GM10248 (cell line): ENCODE data around the gene DMKN.
A peak's percentile ranks its signal among the peaks of the same experiment; 100 is the strongest.
"Not testable (repeated sequence)": the region's sequence is repeated elsewhere in the genome, so short reads cannot be mapped to it uniquely, and the experiment has no call there.

Experiments used
- CTCF ChIA-PET: fragments of 300-600 bp; sonication (Branson Sonifier 250); formaldehyde crosslinking; extraction: SDS; loops from one replicate; lab custom pipeline; 2021; ENCODE audit warnings: antibody characterized with exemption; lab: Yijun Ruan, JAX
- POLR2A ChIA-PET: fragments of 350-650 bp; sonication (Branson Sonifier 250); formaldehyde crosslinking; extraction: SDS; loops from one replicate; lab custom pipeline; 2020; ENCODE audit warnings: antibody characterized with exemption; lab: Yijun Ruan, JAX
- DNase-seq: peaks from one replicate; pipeline ENCODE4 v3.0.0; 2012; ENCODE audit errors: extremely low spot score
- CTCF ChIP-seq: IDR thresholded peaks from 2 replicates; pipeline ENCODE4 v1.5.1; 2012; ENCODE audit warnings: mild to moderate bottlenecking, low read depth; ENCODE audit errors: extremely low read depth, missing control alignments, control extremely low read depth

The DMKN gene

DNA sequence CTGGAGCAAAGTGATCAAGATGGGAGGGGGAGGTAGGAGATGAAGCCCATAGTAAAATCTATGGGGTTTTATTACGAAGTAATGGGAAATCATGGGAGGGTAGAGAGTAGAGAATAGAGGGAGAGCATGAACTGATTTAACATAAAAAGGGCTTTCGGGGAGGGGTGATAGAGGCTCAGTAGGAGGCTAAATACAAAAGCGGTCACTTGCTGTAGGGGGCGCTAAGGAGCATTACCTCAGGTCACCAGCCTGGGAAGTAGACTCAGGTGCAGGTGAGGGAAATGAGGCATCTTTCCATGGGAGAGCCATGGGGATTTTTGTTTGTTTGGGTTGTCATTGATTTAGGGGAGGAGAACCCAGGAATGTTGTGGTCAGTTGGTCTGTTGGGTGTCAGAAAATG, 37.3 kb downstream of the DMKN start:
- ChIA-PET POLR2A (no interaction called here), CTCF (no interaction called here)
- DNase-seq = no peak
- TF ChIP-seq CTCF = no peak

- POLR2A ChIA-PET, DNase-seq: not testable (repeated sequence)
- CTCF ChIA-PET = interaction anchor here (2.4 kb wide), 1 partner anchor 21 kb away, joined by 14 read pairs; no protein-coding TSS in a partner anchor
These were observed 38.9 kb downstream of the DMKN start for GRCh38 chr19:35474594-35474993.

DNA sequence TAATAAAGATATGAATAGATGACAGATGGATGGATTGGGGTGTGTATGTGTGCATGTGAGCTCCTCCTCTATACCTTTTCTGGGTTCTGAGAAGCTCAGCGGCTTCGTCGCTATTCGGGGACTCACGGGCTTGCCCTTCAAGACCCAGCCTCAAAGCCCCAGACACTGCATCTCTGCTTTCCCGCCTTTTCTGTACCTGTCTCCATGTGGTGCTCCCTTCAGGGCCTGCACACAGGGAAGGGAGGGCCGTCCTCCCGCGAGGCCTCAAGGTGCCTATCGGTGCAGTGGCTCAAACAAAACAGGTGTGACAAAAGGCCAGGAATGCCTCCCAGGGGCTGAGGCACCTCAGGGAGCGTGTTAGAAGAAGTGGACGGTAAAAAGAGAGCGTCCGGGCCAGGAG, 39.3 kb downstream of the DMKN start:
- POLR2A ChIA-PET = no interaction called here
- CTCF ChIA-PET = interaction anchor here (0.7 to 9.0 kb wide), 4 partner anchors 14 to 119 kb away, joined by 3 to 125 read pairs (median 8); partner anchors contain the start of gene FFAR3
- DNase-seq = no peak

GRCh38 chr19:35471946-35472345, 41.5 kb downstream of the DMKN start:
- CTCF ChIA-PET = interaction anchor here (1.2 to 9.0 kb wide), 3 partner anchors 23 to 117 kb away, joined by 3 to 125 read pairs (median 14); partner anchors contain the start of gene FFAR3
- POLR2A ChIA-PET = interaction anchor here (1.1 kb wide), 1 partner anchor 122 kb away, joined by 3 read pairs; no protein-coding TSS in a partner anchor
- DNase-seq = no peak

More for the DNA sequence above, 39.3 kb downstream of the DMKN start:
- no peak for TF ChIP-seq CTCF

DNA sequence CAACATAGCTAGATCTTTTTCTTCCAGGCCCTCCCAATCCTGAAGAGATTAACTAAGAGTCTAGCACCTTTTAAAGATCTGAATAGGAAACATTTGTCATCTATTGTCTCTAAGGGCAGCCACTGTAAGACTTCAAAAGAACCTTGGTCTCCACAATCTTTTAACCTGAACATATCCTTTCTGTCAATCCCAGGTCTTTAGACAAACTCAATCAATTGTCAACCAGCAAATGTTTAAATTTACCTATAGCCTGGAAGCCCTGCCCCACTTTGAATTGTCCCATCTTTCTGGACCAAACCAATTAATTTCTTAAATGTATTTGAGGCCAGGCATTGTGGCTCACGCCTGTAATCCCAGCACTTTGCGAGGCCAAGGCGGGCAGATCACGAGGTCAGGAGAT, 42.4 kb downstream of the DMKN start:
- POLR2A ChIA-PET, DNase-seq: not testable (repeated sequence)
- CTCF ChIA-PET = interaction anchor here (0.9 to 9.0 kb wide), 5 partner anchors 13 to 116 kb away, joined by 3 to 125 read pairs (median 5); partner anchors contain the start of gene FFAR3

More at GRCh38 chr19:35471946-35472345, 41.5 kb downstream of the DMKN start:
- no peak for TF ChIP-seq CTCF

DNA sequence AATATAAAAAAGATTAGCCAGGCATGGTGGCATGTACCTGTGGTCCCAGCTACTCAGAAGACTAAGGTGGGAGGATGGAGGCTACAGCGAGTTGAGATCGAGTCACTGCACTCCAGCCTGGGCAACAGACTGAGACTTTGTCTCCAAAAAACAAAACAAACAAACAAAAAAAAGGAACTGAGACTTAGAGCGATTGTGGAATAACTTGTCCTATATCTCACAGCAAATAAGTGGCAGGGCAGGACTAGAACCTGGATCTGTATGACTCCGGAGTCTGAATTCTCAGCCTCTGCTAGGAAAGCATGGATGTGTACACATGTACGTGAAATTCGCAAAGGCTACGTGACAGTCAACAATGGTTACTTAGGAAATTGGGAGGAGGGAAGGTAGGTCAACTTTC, 43.3 kb downstream of the DMKN start:
- ChIA-PET POLR2A (no interaction called here), CTCF (interaction anchor here (1.0 to 9.0 kb wide), 13 partner anchors 8 to 121 kb away, joined by 3 to 125 read pairs (median 9); partner anchors contain the start of gene FFAR3)
- no peak for DNase-seq
- no peak for TF ChIP-seq CTCF

DNA sequence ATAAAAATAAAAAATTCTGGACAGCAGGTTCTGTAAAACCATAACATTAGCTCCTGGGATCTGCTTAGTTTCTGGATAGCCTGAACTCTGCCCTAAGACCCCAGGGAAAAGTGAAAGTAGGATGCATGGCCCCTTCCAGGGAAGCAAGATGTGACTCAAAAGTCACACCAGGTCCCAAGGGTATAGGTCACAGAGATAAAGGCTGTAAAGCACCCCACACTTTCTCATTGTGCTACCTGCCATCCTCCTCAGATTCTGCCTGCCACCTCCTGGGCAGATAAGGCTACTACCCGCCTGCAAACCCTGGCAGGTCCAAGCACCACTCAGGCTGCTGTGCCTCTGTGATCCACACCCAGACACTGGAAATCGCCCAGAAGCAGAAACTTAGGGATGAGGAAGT, 44.8 kb downstream of the DMKN start:
- peak; percentile 84 for DNase-seq
- CTCF ChIA-PET = interaction anchor here (0.8 to 9.0 kb wide), 32 partner anchors 9 to 353 kb away, joined by 3 to 125 read pairs (median 5); partner anchors contain the start of genes FFAR2, FFAR3 and FXYD3
- TF ChIP-seq CTCF = peak; percentile 78
- POLR2A ChIA-PET = no interaction called here
